ENCODE data around the gene UST. TPM values are rescaled to one million over a fixed set of nuclear protein-coding genes. Genes with fewer than 3 reads are reported as not detected.

Gene UST
- total and polyA plus RNA-seq, 2 of the 8 experiments (the other 6 are each of a cell fraction or from before 2014, with no cell fraction given): 13.5 to 34.5 TPM

- Histone ChIP-seq H2BK12ac (ENCODE audit: low read depth, low read length) (peak overlapping the region; percentile 35), H3K23me2 (ENCODE audit: low read depth, low read length) (peaks cover 10% of the 10 kb centered on the region), H3K9ac (replicated peaks in 1 of 4; ENCODE audit: extremely low read depth in 1 of 4, low read depth in 3 of 4, low read length in 3 of 4) (no peak overlapping the region), H3K4me2 (ENCODE audit: insufficient read depth in 1 of 2, low read depth in 2 of 2, low read length in 2 of 2) (peak overlapping the region; percentile 9 to 33), H3K27ac (ENCODE audit: low read depth, low read length) (no peak overlapping the region), H3K36me3 (ENCODE audit: control insufficient read depth in 2 of 4, insufficient read depth in 4 of 4, low read length in 3 of 4) (no peaks in the 10 kb centered on the region; a peak in 1 of 8 replicates), H3K18ac (ENCODE audit: extremely low read depth, low read length) (no peak overlapping the region), H2BK5ac (ENCODE audit: low read depth, low read length) (no peak overlapping the region), H3K27me3 (replicated peaks in 1 of 4; ENCODE audit: control insufficient read depth in 3 of 4, extremely low read depth in 1 of 4, insufficient read depth in 3 of 4, low read length in 3 of 4) (no peaks in the 10 kb centered on the region), H2BK15ac (ENCODE audit: low read length) (no peak overlapping the region), H2BK120ac (replicated peaks; ENCODE audit: low read depth, low read length) (no peak overlapping the region), H4K91ac (replicated peaks; ENCODE audit: insufficient read length, low read length) (no peak overlapping the region), H3K4me3 (ENCODE audit: extremely low read depth in 1 of 4, insufficient read depth in 2 of 4, low read depth in 3 of 4, low read length in 4 of 4) (no peak overlapping the region), H2AK5ac (ENCODE audit: low read depth, low read length) (no peak overlapping the region), H3K4ac (replicated peaks; ENCODE audit: insufficient read length, low read depth, low read length) (no peak overlapping the region), H2AFZ (ENCODE audit: low read length) (no peak overlapping the region), H4K5ac (ENCODE audit: insufficient read length, low read depth, low read length) (no peak overlapping the region), H3K79me2 (ENCODE audit: control insufficient read depth in 1 of 2, insufficient read depth in 2 of 2, low read length in 2 of 2) (peaks cover 36 to 80% of the 10 kb centered on the region in 2 experiments), H3K56ac (replicated peaks; ENCODE audit: insufficient read length, low read depth, low read length) (no peak overlapping the region), H3K9me3 (ENCODE audit: insufficient read depth in 2 of 2, low read depth in 1 of 2, low read length in 1 of 2) (no peaks in the 10 kb centered on the region), H2BK20ac (ENCODE audit: low read length) (no peak overlapping the region), H3K23ac (ENCODE audit: insufficient read length) (no peak overlapping the region), H3K4me1 (replicated peaks in 1 of 4; ENCODE audit: control insufficient read depth in 3 of 4, insufficient read depth in 4 of 4, low read length in 3 of 4) (peaks cover 2 to 13% (median 6%) of the 10 kb centered on the region in 4 experiments), H4K20me1 (replicated peaks in 1 of 2; ENCODE audit: control insufficient read depth in 1 of 2, insufficient read depth in 2 of 2, low read length in 2 of 2) (peaks cover 11 to 20% of the 10 kb centered on the region in 2 experiments), H3K79me1 (ENCODE audit: low read depth, low read length) (peaks cover 13% of the 10 kb centered on the region), H3K14ac (ENCODE audit: insufficient read length) (no peak overlapping the region), H4K8ac (ENCODE audit: extremely low read depth, insufficient read depth, low read length) (no peak overlapping the region)
- FAIRE-seq (no peak), DNase-seq (ENCODE audit: low read depth in 1 of 2, low spot score in 2 of 2) (no peak)
- WGBS, 2 experiments (ENCODE audit: extremely low coverage in 1 of 2, insufficient coverage in 1 of 2, insufficient read length in 1 of 2, insufficient replicate concordance in 2 of 2, low coverage in 1 of 2, low lambda C conversion rate in 2 of 2, missing lambda C conversion rate in 1 of 2): 80 to 100% methylated on average over 1 to 13 of the region's 13 CpGs
- ChIA-PET POLR2A (ENCODE audit: partially characterized antibody) (interaction anchor here (0.8 to 1.6 kb wide), 2 partner anchors 10 kb away, joined by 3 to 7 read pairs; no protein-coding TSS in a partner anchor), CTCF (ENCODE audit: partially characterized antibody) (interaction anchor here (0.7 to 3.1 kb wide), 5 partner anchors 11 to 1165 kb away, joined by 3 to 9 read pairs (median 3); no protein-coding TSS in a partner anchor)
- TF ChIP-seq ATF2 (IDR thresholded peaks at IDR 0.05; ENCODE audit: low read length) (no peak), ZNF274 (IDR thresholded peaks at IDR 0.05; ENCODE audit: borderline replicate concordance, extremely low read depth, low read length) (no peak), GTF2F1 (IDR thresholded peaks at IDR 0.05; ENCODE audit: borderline replicate concordance, low read depth, low read length) (no peak), POLR2AphosphoS5 (IDR thresholded peaks at IDR 0.05; ENCODE audit: low read depth, low read length) (no peak), KDM5A (IDR thresholded peaks at IDR 0.05; ENCODE audit: low read length) (no peak), BACH1 (IDR thresholded peaks at IDR 0.05; ENCODE audit: low read length) (no peak), SUZ12 (IDR thresholded peaks at IDR 0.05; ENCODE audit: low read length) (no peak), CTBP2 (IDR thresholded peaks at IDR 0.05; ENCODE audit: borderline replicate concordance, insufficient read depth, insufficient read length, low read length) (no peak), BRCA1 (IDR thresholded peaks at IDR 0.05; ENCODE audit: low read depth, low read length) (no peak)
These were observed 4.3 kb downstream of the UST start for GRCh38 chr6:148750838-148751792.

Measured in H1 (cell line).